ENCODE measurements around the gene ALKBH6.
"Not testable (repeated sequence)": the region's sequence is repeated elsewhere in the genome, so short reads cannot be mapped to it uniquely, and the experiment has no call there.

Gene ALKBH6

DNA sequence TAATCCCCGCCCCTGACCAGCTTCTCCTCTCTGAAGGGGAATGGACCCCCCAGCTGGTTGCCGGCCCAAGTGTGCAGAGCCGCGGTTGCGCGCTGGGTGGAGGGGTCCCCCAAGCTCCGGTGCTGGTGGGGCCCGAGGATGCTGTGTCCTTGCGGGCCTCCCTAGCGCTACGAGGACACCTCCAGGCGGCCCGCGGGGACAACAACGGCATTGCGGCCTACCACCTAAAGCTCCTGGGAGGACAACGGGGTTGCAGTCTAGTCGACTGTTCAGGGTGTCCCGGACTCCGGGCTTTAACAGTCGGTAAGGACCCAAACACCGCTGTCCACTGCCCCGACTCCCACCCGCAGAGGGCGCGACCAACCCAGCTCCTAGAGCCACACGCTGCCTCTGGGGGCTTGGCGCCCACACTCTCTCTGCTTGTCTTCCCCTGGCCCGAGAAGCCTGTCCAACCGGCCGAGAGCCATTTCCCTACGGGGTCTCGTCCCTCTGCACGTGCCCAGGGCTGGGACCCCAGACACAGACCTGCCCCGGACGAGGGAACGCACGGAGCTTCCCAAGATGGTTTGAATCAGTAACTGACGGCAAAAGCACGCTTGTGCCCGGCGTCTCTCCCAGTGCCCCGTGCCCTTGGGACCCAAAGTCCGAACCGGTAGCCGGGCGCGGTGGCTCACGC, 20.0 kb downstream of the ALKBH6 start:
- in situ Hi-C loops (cut with HindIII; ENCODE audit: low sequenced_read_pairs): no loop called here

DNA sequence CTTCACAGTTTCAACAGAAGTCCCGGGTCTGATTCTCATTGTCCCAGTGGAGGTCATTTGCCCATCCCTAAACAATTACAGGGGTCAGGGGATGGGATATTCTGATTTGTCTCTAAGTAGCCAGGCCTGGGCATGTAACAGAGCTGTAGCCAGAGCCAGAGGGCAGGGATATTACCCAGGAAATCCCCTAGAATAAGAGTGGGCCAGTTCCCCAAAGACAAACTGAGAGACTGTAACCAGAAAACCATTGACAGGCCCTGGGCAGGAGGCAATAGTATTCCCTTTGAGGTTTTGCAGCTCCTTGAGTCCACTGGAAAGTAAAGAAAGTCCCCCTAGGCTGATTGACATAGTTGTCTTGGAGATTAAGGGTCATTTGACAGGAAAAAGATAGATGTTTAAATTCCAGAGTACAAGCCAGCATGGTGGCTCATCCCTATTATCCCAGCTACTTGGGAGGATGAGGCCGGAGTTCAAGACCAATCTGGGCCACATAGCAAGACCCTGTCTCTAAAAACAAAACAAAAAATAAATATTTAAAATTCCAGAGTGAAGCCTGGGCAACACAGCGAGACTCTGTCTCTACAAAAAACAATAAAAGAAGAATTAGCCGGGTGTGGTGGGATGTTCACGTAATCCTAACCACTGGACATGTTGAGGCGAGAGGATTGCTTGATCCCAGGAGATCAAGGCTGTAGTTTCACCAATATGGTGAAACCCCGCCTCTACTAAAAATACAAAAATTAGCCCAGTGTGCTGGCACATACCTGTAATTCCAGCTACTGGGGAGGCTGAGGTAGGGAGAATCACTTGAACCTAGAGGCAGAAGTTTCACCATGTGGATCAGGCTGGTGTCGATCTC, 20.9 kb downstream of the ALKBH6 start:
- in situ Hi-C loops (cut with HindIII; ENCODE audit: low sequenced_read_pairs): no loop called here

DNA sequence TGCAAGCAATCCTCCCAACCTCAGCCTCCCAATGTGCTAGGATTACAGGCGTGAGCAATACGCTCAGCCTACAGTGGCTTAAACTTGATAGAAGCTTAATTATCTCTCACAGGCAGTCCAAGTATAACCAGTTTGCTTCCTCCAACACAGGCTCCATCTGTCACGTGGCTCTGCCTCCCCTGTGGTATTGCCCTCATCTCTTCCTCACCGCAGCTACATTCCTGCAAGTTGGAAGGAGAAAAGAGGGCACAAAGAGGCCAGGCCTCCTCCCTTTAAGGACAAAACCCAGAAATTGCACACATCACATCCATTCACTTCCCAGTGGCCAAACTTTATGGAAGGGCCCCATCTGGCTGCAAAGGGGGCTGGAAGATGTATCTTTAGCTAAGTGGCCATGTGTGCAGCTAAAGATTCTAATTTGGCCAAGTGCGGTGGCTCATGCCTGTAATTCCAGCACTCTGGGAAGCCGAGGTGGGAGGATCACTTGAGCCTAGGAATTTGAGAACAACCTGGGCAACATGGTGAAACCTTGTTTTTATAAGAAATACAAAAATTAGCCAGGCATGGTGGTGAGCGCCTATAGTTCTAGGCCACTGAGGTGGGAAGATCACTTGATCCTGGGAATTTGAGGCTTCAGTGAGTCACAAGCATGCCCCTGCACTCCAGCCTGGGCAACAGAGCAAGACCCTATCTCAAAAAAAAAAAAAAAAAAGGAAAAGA, 22.1 kb downstream of the ALKBH6 start:
- in situ Hi-C loops (cut with HindIII; ENCODE audit: low sequenced_read_pairs): no loop called here

DNA sequence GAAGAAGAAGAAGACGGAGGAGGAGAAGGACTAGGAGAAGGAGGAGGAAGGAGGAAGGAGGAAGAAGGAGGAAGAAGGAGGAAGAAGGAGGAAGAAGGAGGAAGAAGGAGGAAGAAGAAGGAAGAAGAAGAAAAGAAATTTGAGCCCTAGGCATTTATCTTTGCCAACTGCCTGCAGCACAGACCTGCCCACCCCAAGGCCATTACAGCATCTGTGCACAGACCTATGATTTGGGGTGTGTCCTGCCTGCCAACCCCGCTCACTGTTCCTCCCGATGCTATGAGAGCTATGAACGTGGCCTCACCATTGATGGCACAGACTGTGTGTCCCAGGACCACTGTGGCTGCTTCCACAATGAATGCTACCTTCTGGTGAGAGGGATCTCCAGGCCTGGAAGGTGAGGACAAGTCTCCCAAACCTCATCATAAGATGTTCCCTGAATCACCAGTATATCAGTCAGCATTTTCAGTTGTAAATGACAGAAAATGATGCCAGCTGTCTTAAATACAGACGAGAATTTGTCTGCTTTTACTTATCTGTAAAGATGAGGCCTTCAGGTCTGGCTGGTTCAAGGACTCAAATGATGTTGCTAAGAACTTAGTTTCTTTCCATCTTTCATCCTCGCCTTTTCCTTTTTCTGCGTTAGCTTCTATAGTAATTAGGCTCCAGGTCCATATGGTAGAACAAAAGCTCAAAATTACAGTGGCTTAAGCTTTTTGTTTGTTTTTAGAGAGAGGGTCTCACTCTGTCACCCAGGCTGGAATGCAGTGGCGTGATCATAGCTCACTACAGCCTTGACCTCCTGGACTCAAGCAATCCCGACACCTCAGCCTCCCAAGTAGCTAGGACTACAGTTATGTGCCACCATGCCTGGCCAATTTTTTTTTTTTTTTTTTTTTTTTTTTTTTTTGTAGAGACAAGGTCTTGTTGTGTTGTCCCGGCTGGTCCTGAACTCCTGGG, 23.0 kb downstream of the ALKBH6 start:
- in situ Hi-C loops (cut with HindIII; ENCODE audit: low sequenced_read_pairs): no loop called here

DNA sequence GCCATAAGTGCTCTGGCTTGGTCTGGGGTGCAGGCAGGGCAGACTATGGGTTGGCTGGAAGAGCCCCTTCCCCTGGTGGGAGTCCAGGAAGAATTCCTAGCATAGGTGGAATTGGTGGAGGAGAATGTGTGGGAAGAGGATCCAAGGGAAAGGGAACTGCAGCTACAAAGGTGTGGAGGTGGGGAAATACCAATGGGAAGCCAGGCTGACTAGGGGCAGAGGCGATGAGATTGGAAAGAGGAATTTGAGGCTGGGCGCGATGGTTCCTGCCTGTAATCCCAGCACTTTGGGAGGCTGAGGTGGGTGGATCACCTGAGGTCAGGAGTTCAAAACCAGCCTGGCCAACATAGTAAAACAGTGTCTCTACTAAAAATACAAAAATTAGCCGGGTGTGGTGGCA, 23.9 kb downstream of the ALKBH6 start:
- in situ Hi-C loops (cut with HindIII; ENCODE audit: low sequenced_read_pairs): no loop called here

DNA sequence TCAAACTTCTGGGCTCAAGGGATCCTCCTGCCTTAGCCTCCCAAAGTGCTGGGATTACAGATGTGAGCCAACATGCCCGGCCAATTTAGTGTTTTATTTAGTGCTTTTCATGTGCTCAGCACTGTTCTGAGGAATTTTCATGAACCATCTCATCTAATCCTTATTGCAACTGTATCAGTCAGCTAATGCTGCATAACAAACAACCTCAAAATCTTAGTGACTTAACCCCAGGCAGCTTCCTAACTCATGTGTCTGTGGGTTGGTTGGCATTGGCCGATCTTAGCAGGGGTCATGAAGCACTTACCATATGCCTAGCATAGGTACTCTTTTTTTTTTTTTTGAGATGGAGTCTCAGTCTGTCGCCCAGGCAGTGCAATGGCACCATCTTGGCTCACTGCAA, 25.2 kb downstream of the ALKBH6 start:
- in situ Hi-C loops (cut with HindIII; ENCODE audit: low sequenced_read_pairs): no loop called here

DNA sequence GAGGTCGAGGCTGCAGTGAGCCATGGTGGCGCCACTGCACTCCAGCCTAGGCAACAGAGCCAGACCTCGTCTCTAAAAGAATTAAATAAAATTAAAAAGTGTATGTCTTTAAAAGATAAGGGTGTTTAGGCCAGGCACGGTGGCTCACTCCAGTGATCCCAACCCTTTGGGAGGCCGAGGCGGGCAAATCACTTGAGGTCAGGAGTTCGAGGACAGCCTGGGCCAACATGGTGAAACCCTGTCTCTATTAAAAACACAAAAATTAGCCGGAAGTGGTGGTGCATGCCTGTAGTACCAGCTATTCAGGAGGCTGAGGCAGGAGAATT, 26.5 kb downstream of the ALKBH6 start:
- in situ Hi-C loops (cut with HindIII; ENCODE audit: low sequenced_read_pairs): no loop called here

DNA sequence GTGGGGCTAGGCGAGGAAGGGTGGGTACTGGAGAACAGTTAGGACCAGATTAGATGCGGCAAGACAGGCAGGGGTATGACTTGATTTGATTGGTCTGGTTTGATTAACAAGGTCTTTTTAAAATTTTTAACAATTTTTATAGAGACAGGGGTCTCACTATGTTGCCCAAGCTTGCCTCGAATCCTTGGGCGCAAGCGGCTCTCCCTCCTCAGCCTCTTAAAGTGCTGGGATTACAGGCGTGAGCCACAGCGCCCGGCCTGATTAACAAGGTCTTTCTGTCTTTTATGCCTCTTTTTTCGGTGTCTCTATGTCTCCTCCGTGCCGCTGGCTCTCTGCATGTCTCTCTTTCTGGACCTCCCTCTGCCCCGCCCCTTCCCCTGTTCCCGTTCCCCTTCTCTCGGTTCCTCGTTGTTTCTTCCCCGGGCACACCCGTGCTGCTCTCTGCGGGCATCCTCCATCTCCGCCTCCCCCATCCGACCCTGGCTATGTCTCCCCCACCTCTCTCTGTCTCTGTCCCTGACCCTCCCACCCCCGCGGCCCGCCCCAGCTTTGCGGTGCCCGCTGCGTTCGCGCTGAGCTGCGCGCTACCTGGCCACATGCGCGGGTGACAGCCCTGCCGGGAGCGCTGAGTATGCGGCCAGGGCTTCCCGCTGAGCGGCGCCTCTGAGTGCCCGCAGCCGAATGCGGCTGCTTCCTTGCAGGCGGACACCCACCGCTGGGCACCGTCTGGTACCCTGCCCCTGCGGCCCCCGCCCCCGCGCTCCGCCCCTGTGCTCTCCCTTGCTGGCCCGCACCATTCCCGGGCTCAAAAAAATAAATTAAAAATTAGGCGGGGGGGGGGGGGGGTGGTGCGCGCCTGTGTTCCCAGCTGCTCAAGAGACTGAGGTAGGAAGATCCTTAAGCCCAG, 27.1 kb downstream of the ALKBH6 start:
- in situ Hi-C loops (cut with HindIII; ENCODE audit: low sequenced_read_pairs): no loop called here

DNA sequence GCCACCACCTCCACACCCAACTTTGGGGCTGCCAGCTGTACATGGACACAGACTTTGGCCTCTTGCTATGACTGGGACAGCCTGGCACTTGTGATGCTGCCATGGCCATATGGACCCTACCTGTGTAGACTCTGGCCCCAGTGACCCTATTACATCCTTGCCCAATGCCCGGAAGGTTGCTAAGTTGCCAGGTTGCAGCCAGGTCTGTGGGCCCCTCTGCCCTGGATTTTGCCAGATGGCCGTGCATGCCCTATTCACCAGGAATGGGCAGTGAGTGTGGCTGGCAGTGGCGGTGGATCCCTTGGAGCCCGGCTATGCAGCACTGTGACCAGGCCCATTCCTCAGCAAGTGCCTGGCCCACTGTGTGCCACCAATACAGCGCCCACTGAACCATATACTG, 27.9 kb downstream of the ALKBH6 start:
- in situ Hi-C loops (cut with HindIII; ENCODE audit: low sequenced_read_pairs): no loop called here

DNA sequence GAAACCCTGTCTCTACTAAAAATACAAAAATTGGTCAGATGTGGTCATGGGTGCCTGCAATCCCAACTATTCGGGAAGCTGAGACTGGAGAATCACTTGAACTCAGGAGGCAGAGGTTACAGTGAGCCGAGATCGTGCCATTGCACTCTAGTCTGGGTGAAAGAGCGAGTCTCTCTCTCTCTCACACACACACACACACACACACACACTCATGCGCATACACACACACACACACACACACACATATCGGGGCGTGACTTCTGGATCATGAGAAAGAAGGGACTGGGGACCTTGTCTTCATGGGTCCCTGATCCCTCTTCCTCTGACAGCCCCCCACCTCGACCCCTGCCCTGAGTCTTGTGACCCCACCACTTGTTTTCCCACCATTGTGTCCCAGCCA, 30.8 kb downstream of the ALKBH6 start:
- in situ Hi-C loops (cut with HindIII; ENCODE audit: low sequenced_read_pairs): no loop called here

DNA sequence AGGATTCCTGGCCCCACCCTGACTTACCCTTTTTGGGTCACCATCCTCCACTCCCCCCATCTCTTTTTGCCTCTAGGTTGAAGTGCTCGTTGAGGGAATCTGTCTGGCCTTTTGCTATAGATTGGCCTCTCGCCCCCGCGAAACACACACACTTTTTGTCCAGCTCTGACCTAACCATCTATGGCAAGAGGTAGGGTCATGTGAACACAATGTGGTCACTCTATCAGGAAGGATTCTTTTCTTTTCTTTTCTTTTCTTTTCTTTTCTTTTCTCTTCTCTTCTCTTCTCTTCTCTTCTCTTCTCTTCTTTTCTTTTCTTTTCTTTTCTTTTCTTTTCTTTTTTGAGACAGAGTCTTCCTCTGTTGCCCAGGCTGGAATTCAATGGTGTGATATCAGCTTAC, 33.0 kb downstream of the ALKBH6 start:
- in situ Hi-C loops (cut with HindIII; ENCODE audit: low sequenced_read_pairs): not testable (repeated sequence)

DNA sequence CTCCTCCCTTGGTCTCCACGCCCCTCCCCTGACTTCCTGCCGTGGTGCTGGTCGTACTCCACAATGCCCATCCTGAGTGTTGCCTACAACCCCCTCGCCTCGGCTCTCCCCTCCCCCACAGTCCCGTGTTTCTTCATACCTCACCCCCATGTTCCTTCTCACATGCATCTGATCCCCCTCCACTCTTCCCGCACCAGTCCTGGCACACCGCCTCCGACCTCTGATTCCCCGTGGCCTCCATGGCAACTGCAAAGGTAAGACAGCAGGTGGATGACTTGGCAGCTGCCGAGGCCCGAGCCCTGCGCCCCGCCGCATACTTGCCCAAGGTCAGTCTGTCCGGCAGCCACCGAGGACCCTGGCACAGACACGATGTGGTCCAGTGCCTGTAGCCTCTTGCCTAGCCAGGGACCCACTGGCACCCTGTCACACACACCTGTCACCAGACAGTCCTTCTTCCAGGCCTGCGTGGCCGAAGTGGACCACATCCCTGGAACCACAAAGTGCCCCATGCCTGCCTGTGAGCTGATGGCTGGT, 35.1 kb downstream of the ALKBH6 start:
- in situ Hi-C loops (cut with HindIII; ENCODE audit: low sequenced_read_pairs): no loop called here

DNA sequence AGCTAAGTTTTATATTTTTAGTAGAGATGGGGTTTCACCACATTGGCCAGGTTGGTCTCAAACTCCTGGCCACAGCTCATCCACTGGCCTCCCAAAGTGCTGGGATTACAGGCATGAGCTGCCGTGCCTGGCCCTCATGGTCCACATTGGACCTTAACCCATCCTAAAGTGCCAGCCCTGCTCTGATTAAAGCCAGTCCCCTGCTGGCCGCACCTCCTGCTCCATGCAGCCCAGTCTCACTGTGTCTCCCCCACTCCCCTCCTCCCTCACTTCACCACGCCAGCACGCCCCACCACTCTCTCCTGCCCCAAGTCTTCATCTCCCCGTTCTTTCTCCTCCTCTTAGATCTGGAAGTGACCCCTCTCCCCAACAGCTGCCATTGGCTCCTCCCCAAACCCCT, 35.7 kb downstream of the ALKBH6 start:
- in situ Hi-C loops (cut with HindIII; ENCODE audit: low sequenced_read_pairs): no loop called here

DNA sequence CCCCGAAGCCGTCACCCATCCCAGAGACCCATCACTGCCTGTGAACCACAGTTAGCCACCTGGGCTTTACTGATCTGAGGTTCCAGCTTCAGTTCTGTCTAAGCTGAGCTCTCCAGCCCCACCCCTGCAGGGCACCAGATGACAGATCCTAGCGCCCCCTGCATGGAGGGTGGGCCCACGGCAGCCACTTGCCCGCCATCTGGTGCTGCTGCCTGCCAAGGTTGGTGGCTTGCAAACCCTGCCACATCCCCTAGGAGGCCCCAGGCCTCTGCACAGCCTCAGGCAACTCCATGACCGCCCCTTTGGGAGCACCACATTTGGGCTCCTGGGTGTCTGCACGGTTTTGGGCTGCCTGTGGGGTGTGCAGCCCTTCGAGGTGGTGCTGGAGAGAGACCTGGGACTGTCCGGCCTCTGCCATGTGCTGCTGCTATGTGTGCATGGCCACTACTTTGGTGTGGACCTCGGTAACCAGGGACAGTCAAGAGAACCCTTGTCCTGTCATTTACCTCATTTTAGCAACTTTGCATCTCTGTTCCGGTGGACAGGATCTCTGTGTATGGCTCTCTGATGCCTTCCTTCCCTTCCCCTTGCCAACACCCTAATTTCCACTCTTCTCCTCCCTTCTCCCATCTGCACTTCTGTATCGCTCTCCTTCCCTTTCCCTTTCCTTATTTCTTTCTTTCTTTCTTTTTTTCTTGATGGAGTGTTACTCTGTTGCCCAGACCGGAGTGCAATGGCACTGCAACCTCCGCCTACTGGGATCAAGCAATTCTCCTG, 36.4 kb downstream of the ALKBH6 start:
- in situ Hi-C loops (cut with HindIII; ENCODE audit: low sequenced_read_pairs): no loop called here

DNA sequence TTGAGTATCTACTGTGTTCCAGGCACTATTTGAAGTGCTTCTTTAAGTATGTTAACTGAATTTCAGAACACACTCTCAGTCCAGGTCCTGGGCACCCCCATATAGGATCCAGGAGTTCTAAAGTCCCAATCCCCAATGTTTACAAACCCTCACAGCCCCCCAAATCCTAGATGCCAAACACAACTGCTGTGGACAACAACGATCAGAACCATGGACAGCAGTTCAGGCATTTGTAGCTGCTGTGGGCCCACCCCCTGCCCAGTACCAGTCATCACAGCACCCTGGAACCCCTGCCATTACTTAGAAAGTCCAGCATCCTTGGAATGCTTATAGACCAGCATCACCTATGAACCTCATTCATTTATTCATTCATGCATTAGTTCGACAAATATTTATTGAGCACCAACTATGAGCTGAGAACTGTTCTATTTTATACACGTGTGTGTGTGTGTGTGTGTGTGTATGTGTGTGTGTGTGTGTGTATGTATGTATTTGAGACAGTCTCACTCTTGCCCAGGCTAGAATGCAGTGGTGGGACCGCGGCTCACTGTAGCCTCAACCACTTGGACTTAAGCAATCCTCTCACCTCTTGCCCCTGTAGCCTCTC, 38.3 kb downstream of the ALKBH6 start:
- in situ Hi-C loops (cut with HindIII; ENCODE audit: low sequenced_read_pairs): no loop called here

DNA sequence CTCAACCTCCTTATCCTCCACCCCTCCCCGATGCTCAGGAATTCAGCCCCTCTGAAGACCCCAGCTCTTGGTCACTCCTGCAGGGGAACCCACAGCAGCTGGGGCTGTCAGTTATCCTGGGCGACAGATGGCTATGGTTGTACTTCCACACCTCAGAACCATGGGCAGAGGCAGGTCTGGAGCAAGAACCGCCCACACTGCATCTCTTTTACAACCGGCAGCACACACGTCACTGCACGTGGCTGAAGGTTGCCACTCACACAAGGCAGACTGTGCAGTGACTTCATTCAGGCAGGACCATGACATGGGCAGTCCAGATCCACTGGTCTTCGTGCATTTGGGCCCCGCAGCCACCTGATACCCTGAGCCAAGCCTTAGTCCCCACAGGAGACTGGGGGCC, 40.5 kb downstream of the ALKBH6 start:
- in situ Hi-C loops (cut with HindIII; ENCODE audit: low sequenced_read_pairs): no loop called here

DNA sequence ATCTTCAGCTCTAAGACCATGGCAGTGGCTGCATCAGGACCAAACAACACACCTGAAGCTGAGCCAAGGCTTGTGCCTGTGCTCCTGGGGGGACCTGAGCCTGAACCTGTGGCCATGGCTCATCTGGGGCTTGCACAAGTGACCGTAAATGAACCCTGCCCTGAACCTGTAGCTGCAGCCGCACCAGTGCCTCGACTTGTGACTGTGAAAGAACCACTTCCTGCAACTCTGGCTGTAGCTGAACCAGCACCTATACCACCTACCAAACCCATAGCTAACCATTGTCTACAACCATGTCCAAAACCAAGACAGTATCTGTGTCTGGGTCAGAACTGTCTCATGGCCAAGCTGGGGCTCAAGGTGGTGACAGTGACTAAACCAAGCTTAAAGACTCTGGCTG, 47.2 kb downstream of the ALKBH6 start:
- in situ Hi-C loops (cut with HindIII; ENCODE audit: low sequenced_read_pairs): loop anchor here (10.0 kb wide), 1 partner anchor 112 kb away; the partner anchor contains the start of genes KIRREL2 and NPHS1

DNA sequence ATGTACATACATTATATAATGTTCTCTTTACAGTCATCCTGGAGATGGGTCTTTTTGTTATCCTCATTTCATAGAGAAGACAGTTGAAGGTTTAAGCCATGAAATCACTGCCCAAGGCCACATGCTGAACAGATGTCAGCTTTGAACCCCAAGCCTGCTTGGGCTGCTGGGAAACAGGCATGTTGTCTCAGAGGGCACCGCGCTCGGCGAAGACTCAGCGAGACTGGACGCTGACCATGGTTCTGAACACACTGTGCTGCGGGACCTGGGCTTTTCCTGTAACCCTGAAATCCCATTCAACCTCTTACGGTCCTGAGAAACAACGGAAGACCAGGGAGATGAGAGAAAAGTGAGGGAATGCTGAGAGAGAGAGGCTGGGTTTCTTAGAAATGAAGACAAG, 50.5 kb downstream of the ALKBH6 start:
- in situ Hi-C loops (cut with HindIII; ENCODE audit: low sequenced_read_pairs): loop anchor here (10.0 kb wide), 1 partner anchor 109 kb away; the partner anchor contains the start of genes KIRREL2 and NPHS1
